SH-SY5Y (cell line): Measurements from ENCODE around the gene PRKCB.

ENCODE experiments used
- GATA2 ChIP-seq: IDR thresholded peaks from 2 replicates; pipeline ENCODE4 v1.6.1; 2011; ENCODE audit warnings: mild to moderate bottlenecking, low read depth, low read length
- GATA3 ChIP-seq: IDR thresholded peaks from 2 replicates; pipeline ENCODE4 v1.6.1; 2011; ENCODE audit warnings: low read depth, mild to moderate bottlenecking, low read length, moderate library complexity

PRKCB gene

DNA sequence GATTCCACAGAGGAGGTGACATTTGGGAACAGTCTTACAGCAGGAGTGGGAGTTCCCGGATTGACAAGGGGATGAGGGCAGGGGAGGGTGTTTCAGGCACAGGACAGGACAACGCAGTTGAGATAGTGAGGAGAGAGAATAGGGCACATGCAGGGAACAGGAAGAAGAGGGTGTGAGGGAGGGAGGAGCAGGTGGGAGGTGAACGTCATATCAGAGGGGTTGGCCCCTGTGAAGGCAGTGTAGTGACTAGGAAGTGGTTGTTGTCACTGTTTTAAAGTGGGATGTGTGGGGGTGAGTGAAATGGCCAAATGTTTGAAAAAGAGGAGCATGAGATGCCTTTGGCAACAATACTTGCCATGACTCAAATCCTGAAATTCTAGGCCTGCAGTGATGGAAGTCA, 12.2 kb downstream of the PRKCB start:
- TF ChIP-seq GATA2 (no peak), GATA3 (no peak)

DNA sequence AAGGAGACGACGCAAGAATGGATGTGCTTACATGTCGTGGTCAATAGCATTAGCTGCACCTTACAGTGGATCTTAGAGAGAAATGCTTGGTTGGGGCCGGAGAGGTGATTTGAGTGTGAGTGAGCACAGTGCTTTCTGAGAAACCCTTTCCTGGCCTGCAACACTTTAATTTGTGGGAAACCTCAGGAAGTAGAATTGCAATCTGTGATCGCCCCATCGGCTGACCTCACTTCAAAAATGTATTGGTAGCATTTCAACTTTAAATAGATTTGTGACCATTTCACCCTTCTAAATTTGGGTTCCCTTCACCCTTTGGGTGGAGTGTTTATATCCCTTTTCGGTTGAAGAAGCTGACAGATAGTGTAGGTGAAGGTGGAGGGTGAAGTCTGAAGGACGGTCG, 13.2 kb downstream of the PRKCB start:
- TF ChIP-seq GATA3 = no peak
- no peak for TF ChIP-seq GATA2

DNA sequence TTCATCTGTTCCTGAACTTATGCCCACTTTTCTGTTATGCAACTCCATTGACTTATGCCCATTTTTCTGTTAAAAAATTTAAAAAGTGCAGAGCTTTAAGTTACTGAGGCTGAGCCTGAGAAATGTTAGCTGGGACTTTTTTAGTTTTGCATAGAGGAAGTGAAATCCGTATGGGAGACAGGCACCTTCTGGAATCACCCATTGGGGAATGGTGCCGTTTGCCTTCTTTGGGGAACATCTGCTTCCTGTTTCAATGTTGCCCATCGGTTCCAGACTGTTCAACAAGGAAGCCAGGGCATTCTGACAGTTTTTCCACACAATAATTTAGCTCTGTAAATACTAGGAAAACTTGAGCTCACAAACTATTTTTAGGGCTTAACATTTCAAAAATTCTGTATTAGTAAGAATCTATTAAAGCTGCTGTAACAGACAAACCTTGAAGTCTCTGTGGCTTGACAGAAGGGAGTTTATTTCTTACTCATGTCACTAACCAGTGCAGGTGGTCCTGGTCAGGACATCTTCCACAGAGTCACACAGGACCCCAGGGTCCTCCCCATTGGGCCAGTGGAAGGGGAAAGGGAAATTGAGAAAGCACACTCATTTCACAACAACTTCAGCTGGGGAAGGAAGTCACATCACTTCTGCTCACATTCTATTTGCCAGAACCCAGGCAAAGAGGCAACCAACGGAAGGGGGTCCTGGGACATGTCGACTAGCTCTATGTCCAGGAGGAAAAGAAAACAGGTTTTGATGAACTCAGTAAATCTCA, 17.2 kb downstream of the PRKCB start:
- TF ChIP-seq GATA2 (no peak), GATA3 (no peak)

DNA sequence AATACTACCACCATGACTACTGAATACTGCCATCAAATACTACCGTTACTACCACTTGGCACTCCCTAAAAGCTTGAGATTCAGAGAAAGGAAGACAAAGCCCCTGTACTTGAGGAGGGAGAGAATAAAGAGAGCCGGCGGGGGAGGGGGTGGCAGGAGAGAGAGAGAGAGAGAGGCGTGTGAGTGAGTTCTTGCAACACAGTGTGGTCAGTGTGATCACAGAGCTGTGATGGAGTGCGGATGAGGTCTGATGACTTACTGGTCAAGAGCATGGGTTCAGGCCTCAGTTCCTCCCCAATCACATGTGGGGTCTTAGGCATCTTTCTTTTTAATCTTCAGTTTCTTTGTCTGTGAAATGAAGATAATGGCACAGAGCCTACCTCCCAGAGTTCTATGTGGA, 19.2 kb downstream of the PRKCB start:
- TF ChIP-seq GATA3 = no peak
- TF ChIP-seq GATA2 = no peak

DNA sequence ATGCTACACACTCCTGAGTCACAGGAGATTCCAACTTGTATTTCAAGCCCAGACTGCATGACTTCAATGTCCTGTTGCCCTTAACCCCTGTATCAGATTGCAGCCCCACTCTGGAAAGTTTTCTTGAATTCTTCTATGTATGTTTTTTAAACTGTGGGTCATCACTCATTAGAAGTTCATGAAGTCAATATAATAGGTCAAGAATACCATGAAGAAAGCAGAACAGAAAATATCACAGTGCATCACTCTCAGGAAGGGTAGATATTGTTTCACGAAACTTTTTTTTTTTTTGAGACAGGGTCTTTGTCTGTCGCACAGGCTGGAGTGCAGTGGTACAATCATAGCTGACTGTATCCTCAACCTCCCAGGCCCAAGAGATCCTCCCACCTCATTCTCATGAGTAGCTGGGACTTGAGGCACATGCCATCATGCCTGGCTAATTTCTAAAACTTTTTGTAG, 20.5 kb downstream of the PRKCB start:
- TF ChIP-seq GATA3 (no peak), GATA2 (no peak)

DNA sequence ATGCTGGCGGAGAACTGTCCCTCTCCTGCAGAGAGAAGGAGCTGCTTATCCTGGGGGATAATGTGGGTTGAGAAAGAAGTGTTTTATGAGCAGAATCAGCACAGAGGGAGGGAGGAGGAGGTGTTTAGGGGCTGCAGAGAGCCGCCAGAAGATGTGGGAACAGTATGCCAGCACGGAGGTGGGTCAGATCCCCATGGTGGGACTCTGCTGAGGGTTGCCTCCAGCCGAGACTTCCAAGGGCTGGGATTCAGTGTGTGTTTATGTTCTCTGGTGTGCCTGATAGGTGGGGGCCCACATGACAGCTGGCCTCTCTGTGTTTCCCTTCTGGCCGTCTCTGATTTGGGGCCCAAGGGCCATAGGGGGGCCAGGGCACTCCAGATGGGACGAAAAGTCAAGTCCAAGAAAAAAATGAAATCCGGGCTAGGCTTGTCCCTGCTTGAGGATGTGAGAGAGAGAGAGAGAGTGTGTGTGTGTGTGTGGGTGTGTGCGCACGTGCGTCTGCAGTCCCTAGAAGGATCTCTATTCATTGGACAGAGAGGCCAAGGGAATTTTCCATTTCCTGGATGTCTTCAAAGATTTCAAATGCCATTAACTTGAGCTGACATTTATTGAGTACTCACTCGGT, 21.6 kb downstream of the PRKCB start:
- TF ChIP-seq GATA3 (no peak), GATA2 (no peak)

DNA sequence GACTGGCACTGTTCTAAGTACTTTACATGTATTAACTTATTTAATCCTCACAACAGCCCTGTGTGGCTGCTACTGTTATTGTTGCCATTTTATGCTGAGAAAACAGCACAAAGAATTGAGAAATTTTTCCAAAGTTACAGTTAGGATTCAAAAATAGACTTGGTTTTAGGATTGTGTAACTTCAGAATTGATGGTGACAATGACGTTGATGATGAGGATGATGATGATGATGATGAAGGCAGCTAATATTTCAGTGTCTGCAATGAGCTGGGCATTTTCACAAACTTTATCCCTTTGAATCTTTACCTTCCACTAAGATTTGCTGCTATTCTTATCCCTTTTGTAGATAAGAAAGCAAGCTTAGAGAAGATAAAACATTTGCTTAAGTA, 22.1 kb downstream of the PRKCB start:
- no peak for TF ChIP-seq GATA2
- TF ChIP-seq GATA3 = no peak

DNA sequence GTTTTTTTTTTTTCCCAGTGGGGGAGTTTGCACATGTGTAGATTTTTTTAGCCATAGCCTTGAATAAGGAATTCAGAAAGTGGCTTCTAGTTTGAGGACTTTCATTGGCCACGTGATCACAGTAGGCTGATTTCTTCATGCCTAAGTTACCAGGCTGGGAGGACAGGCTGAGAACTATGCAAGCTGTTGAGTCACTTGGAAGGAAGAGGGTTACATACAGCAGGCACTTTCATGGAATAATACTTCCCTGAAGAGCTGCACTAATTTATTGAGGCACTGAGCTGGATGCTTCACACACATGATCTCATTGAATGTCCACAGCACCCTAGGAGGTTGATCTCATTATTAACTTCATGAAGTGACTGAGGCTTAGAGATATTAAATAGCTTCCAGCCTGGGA, 22.8 kb downstream of the PRKCB start:
- TF ChIP-seq GATA2 = no peak
- no peak for TF ChIP-seq GATA3

DNA sequence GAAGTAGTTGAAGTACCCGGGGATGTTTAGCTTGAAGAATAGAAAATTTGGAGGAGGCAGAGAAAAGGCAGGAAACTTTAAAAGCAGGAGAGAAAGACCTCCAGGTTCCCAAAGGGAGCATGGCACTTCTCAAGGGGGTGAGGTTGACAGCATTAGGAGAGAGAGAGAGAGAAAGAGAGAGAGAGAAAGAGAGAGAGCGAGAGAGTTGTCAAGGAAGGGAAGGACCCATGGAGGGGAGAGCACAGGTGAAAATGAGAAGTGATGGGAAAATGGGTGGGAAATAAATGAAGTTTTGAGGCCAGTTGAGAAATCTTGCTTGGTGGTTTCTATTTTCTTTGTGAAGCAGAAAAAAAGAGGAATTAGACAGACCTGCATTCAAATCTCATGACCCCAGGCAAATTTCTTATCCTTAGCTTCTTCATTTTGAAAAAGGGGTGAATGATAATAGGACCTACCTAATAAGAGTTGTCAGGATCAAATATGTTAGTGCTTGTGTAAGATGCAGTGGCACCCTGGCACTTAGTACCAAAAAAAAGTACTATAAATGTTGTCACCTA, 24.0 kb downstream of the PRKCB start:
- TF ChIP-seq GATA2 = no peak
- TF ChIP-seq GATA3 = no peak

DNA sequence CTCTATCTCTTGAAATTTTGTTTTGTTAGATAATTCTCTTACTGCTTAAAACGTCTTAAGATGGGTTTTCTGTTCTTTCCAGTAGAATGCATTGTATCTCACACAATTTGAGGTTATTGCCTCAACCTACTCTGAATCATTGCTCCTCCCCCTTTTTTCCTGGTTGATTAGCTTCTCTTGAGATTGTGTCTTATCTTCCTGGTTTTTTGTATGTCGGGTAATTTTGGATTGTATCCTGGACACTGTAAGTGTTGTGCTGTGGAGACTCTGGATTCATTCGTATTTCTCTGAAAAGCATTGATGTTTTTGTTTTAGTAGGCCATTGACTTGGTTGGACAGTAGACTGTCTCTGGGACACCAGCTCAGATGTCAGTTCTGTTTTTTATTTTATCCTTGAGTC, 26.1 kb downstream of the PRKCB start:
- TF ChIP-seq GATA3 = no peak
- no peak for TF ChIP-seq GATA2

DNA sequence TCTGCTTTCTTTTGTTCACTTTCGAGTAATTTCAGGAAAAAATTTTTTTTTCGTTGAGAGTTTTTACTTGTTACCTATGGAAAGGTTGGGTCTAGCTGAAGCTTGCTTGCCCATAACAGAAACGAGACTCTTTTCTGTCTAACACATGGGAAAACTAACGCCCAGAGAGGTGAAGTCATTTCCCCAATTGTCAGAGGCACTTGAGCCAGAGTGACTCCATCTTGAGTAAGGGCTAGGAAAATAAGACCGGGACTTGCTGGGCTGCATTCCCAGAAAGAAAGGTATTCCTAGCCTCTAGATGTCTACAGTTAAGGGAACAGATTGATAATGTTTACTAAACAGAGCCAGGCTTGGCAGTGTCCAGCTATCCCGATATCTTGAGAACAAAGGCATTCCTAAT, 26.8 kb downstream of the PRKCB start:
- no peak for TF ChIP-seq GATA2
- TF ChIP-seq GATA3 = no peak

DNA sequence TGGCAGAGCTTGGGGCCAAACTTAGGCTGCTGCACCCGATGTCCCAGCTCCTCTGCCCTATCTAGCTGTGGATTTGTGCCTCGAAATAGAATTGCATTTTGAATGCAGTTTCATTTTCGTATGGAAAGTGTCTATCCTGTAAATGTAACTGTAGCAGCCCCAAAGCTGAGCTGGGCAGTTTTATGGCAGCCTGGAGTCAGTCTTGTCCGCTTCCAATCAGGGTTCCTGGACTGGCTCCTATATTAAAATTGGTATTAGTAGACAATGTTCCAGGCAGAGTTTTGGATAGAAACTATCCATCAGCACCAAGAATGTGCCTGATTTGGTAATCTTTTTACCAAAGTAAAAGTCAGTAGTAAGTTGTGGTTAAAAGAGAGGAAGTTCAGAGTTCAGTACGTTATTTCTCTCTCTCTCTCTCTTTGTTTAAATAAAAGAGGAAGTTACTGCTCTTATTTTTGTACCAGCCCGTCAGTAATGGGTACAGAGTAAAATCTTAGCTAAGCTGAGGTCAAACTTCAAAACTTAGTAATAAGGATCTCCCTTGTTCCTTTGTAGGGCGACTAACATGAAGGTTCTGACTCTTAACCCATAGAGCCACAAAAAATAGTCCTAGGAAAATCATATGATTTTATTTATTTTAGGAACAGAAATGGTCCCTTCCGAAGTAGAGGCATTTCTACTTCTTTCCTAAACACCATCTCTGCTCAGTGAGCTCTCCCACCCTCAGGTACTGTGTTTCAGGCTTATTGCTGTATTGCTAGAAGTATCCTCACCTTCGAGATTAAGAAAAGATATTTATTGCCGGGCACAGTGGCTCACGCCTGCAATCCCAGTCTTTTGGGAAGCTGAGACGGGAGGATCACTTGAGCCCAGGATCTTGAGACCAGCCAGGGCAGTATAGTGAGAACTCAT, 28.0 kb downstream of the PRKCB start:
- no peak for TF ChIP-seq GATA3
- TF ChIP-seq GATA2 = no peak

DNA sequence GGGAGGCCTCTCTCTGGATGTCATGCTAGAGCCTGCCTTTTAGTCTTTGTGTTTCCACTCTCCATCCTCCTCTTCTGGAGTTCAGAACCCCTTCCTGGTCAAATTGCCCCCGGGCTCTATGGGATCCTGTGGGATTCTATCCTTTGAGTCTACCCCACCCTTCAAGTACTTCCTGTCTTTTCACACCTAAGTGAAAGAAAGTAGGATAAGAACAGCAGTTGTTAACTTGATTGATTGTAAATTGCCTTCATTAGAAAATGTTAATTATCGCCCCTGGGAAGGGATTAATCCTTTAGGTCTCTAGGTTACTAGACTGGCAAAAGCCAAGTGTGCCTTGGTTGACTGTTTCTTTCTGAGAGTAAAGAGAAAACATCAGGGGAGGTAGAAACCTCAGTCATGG, 30.1 kb downstream of the PRKCB start:
- TF ChIP-seq GATA2 (no peak), GATA3 (no peak)

DNA sequence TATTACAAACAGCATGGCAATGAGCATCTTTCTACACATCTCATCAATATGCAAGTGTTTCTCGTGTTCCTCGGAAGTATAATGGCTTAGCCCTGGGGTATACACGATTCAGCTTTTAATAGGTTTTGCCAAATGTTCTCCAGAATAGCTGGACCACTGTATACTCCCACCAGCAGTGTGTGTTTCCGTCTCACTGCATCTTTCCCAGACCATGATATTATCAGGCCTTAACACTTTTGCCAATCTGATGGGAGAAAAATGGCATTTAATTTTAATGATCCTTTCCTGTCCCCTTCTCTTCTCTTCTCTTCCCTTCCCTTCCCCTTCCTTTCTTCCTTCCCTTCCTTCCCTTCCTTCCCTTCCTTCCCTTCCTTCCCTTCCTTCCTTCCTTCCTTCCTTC, 30.8 kb downstream of the PRKCB start:
- TF ChIP-seq GATA2 (no peak), GATA3 (no peak)
